Right hindlimb (tissue), 1 donor: ENCODE measurements around the gene PTPRD.

ENCODE experiments used
- DNase-seq: peaks from one replicate; pipeline ENCODE4 v3.0.0-alpha.2; 2018

The PTPRD gene

DNA sequence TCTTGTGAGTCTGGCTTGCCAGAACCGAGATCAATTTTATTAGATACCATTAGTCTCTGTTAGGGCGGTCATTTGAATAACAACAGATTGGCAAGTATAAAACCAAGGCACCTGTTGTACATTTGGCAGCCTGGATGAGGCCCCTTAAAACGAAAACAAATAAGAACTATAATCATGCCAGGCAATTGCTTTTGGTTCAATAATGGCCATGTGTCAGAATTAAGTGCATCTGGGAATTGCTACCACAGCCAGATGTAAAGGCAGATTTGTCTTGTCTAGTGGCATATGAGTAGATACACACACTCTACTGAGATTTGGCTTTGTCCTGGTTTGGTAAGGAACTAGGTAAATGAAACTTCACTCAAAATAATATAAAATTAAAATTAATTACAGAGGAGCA lies 1767.0 kb downstream of the PTPRD start:
- no peak for DNase-seq

DNA sequence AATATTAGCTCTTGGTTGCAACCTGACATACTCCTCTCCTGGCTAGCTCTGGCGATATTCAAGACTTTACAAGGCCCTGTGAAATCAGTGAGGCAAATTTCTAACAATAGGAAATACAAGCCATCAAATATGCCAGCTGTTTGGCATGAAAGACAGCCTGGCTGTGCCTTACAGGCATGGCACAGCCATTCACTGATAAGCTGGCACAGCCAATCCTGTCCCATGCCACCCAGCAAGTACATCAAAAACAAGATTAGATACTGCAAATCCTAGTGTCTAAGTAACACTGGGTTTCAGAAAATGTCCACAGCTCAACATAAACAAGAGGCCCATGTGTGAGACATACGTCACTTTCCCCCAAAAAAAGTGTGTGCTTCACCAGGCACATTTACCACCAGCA lies 1767.4 kb downstream of the PTPRD start:
- no peak for DNase-seq

DNA sequence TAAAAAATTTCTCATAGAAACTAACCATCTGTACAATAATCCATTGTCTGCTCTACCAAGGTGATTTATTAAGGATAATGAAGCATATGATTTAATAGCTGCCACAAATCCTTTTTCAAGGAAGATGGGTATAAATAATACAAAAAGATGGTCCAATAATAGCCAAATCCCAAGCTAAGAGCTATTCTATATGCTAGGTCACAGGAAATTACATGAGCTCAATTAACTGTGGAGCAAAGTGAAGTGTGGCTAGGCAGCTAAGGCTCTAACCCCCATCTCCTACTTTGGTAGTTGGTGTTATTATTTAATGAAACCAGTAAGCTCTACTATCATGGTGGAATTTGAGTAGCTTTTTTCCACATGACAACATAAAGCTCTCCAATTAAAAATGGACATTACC lies 1768.3 kb downstream of the PTPRD start:
- no peak for DNase-seq

DNA sequence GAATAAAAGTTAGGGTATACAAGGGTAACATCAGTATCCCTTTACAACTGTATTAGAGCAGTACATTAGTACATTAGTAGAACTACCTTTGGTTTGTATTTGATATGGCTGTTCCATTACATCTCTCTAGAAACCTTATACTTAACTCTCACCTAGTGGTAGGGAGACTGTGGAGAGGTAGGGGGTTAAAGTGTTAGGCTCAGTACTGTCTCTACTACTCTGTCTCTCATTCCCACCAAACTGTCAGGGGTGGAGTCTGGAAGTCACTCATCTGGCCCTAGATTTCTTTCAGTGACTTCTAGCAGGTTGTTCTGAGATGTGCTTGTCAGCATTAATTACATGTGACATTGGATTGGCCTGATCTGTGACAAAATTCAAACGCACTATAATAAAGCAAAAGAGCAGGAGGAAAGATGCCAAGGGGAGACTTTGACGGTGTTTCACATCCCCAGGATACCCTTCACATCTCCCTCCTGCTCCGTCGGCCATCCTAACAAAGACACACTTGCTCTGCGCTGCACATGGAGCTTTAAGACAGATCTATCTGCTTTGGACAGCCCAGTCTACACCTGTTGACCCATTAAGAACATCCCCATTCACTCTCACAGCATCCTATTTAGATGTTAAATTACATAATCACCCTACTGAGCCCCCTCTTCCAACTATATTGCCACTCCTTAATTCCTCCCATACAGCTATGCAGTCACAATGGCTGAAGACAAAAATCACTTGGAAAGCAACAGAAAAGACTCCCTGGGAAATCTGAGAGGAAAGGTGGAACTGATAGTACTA lies 1770.2 kb downstream of the PTPRD start:
- no peak for DNase-seq

DNA sequence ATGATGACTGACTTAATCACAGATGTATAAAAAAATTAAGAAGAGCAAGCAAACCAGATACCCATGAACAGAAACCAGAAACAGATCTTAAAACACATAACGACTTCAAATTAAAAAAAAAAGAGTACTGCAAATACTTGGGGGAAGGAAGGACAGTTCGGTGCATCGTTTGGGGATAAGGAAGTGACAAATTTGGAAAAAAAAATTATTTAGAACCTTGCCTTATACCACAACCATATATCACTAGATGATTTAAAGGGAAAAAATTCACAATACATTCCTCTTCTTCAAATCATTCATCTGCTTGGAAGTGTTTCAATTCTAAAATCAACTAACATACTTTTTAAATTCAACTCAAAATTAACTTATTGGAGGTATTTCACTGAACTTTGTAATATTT lies 1774.7 kb downstream of the PTPRD start:
- no peak for DNase-seq

DNA sequence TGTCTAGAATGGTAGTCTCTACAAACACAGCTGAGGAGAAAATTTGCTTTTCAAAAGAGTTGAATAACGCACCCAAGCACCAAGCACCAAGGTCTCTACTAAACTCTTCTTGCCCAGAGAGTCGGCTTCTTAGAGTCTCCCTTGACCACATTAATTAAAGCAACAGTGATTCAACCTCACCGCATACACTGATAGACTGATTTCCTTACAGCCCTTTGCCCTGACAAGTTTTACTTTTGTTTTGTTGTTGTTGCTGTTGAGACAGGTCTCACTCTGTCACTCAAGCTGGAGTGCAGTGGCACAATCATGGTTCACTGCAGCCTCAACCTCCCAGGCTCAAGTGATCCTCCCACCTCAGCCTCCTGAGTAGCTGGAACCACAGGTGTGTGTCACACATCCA lies 1777.5 kb downstream of the PTPRD start:
- no peak for DNase-seq

DNA sequence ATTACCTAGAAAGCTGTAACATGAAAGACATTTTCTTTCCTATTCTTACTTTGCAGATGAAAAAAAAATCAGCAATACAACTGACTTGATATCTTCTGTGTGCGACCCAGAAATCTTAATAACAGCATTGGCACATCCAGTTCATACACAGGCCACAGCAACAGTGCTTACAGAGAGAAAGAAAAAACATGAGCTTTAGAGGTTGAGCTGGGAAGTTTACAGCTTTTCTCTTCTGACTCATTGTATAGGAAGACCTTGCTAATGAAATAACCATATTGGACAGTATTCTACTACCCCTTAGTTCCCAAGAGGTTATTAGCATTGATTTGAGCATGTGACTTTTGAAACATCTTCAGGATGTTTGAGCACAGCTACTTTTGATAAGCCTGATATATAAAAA lies 1779.8 kb downstream of the PTPRD start:
- DNase-seq, result no peak

DNA sequence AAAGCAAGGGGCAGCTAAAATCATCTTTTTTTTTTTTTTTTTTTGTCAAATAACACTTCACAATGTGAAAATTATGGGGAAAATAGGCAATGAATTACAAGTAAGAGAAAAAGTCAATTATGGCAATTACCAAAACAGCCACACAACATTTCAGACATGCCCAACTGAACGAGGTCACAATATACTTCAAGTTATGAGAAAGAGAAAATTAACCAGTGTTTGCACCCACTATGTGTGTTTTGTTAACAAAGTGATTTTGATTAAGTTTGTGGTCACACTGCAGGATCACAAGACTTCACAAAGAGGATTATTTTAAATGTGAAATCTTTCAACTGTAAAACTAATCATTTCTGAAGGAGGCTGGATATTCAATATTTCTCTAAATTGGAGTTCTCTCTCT lies 1780.4 kb downstream of the PTPRD start:
- no peak for DNase-seq

DNA sequence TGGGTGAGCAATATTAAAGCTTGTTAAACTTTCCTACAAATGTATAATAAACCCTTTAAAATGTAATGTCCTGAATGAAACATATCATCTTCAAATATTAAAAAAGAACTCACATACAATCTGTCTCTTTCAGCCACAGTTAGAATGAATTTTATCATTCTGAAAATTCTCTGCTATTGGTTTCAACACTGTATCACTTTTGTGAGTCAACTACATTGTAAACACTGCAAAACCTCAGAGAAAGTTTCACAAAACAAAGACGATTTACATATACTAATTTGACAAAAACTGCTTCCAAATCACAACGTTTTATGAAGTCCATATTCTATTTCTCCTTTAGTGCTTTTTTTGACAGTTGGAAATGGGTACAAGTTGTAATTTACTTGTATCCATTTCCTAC lies 1781.2 kb downstream of the PTPRD start:
- no peak for DNase-seq

DNA sequence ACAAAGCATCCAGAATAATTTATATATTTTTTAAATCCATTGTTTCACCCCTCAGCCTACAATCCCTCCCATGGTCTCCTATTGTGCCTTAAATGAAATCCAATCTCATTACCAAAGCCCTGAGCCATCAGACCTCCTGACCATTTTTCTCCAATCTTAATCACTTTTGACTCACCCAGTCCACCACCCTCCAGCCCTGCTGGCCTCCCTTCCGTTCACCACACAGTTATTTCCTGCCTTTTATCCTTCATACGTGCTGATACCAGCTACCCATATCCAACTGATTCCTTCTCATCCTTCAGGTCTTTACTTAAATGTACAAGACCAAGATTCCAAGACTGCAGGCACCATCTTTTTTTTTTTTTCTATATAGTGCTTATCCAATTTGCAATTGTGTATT lies 1786.5 kb downstream of the PTPRD start:
- DNase-seq, result no peak

DNA sequence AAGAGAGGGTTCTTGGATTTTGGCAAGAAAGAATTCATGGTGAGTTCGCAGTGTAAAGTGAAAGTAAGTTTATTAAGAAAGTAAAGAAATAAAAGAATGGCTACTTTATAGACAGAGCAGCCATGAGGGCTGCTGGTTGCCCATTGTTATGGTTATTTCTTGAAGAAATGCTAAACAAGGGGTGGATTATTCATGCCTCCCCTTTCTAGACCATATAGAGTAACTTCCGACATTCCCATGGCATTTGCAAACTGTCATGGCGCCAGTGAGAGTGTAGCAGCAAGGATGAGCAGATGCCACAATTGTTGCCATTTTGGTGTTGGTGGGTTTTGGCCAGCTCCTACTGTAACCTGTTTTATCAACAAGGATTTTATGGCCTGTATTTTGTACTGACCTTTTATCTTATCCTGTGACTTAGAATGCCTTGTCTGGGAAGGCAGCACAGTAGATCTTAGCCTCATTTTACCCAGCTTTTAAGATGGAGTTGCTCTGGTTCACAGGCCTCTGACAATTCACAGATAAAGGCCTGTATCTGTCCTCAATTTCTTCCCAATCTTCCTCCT lies 1787.1 kb downstream of the PTPRD start:
- no peak for DNase-seq

DNA sequence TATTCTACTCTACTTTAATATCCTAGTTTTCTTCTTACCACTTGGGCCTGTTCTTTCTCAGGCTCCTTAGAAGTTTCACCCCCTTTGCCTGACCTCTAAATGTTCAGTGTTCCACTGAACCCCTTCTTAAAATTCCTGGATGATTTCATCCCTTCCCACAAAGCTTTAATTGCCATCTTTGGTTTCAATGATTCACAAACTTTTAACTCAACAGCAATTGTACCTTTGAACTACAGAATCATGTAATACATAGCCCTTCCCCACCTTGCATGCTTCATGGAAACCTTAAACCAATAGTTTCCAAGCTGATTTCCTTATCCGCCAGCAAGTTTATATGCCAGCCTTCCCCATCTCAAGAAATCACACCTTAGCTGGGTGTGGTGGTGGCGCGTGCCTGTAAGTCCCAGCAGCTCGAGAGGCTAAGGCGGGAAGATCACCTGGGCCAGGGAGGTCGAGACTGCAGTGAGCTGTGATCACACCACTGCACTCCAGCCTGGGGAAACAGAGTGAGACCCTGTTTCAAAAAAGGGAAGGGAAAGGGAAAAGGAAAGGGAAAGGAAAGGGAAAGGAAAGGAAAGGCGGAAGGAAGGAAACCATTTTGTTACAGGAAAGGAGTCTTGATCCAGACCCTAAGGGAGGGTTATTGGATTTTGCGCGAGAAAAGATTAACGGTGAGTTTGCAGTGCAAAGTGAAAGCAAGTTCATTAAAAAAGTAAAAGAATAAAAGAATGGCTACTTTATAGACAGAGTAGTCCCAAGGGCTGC lies 1789.5 kb downstream of the PTPRD start:
- DNase-seq, result no peak

DNA sequence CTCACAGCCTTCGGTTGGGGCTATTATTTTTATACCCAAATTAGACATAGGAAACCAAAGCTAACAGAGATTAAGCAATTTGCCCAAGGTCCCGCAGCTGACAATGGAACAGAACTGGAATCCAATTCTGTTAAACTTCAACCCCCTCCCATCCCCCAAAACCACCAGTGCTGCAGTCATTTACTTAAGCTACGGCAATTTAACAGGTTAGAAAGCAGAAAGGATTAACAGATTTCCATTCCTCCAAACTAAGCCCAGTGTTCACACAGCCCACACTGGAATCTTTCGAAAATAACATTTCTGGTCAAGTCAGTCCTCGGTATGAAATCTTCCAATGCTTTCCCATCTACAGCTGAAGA lies 1790.2 kb downstream of the PTPRD start:
- no peak for DNase-seq

DNA sequence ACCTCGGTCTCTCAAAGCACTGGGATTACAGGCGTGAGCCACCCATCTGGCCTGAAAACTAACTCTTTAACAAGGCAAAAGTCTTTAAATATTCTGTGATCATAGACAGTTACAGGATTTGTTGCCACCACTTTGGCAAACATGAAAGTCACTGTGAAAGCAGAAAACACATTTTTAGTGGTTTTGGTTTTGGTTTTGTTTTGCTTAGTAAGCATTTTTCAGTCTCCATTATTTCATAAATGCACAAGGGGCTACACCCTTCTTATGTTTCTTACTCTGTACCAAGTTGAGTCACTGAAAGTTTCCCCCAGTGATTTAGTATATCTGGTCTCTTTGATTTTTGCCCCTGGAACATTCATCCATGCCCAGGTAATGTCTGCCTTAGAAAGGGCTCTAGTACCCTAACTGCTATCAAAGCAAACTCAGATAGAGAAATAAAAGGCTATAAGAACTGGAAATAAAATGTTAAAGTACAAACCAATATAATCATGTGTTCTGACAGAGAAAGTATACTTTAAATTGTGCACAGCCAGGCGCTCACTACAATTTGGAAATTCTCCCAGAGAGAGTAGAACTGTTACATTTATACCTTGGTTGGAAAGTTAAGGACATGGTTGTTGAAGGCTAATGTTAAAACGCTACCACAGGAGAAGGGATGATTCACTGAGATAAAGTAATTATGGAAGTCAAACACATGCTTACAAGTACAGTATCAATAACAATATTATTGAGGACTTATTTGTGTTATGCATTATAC lies 1790.7 kb downstream of the PTPRD start:
- DNase-seq, result no peak

DNA sequence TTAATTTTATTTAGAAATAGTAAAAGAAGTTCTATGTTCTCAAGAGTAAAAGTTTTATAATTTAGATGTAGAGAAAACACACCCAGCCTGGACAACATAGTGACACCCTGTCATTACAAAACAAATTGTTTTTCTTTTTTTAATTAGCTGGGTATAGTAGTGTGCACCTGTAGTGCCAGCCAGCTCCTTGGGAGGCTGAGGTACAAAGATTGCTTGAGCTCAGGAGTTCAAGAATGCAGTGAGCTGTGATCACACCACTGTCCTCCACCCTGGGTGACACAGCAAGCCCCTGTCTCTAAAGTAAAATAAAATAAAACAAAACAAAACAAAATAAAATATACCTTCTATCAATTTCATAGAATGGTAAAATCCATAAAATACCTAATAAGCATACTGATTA lies 1795.5 kb downstream of the PTPRD start:
- no peak for DNase-seq

DNA sequence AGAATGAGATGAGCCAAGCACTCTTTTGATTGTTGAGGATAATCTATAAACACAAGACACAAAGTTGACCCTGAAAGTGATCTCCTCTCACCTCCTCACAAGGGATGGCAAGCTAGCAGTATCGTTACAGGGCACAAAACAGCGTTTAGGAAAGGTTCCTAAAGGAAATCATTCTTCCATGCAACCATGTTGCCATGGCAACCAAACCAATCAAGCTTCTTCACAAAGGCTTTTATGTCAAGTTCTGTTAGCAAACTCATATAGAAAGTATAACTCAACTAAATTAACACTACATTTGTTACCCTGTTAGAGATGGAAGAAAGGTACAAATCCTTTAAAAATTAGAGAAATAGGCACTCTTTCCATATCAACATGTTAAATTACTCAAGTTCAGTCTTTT lies 1796.4 kb downstream of the PTPRD start:
- DNase-seq, result no peak

DNA sequence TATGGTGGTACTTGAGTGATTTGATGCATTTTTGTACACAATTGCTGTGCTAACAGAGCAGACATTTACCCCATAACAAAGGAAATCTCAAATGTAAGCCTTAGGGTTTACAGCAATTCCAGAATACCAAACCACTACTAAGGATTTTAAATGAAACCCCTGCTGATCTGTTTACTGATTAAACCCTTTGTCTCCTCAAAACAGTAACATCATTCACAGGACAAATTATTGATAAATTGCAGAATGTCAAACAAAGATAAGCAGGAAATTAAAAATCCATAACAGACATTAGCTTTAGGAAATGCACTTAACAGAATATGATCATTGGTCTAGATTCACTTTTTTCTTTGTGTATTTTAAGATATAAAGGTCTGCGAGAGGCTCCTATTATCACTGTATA lies 1796.9 kb downstream of the PTPRD start:
- no peak for DNase-seq

DNA sequence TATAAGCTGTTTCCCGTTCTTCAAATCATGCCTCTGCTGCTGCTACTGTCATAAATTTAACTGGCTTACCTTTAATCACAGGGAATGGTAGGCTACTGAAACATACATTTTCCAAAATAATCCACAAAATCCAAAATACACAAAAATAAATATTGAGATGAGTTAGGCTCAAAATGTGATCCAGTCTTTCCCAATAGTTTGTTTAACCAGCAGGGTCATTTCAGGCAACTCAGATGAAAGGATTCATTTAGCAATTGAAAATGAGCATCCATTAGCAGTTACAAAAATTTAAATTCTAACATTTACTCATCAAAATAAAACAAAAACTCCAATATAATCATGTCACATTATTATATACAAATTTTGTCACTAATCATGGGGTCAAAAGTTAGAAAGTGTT lies 1797.6 kb downstream of the PTPRD start:
- no peak for DNase-seq

DNA sequence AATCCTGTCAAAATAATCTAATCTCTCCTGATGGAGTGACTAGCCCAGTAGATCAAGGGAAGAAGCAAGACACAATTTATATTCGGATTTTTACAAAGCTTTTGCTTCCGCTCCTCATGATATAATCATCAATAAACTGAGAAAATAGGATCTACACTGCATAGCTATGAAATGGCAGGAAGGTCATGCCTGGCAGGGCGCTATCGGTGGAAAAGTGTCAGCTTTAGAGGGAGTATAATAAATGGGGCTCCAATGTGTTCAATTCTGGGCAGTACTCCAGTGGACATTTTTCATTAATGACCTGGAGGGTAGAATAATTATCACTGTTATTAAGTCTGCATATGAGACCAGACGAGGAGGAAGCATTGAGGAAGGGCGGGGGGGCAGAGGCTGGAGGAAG lies 1799.9 kb downstream of the PTPRD start:
- no peak for DNase-seq

DNA sequence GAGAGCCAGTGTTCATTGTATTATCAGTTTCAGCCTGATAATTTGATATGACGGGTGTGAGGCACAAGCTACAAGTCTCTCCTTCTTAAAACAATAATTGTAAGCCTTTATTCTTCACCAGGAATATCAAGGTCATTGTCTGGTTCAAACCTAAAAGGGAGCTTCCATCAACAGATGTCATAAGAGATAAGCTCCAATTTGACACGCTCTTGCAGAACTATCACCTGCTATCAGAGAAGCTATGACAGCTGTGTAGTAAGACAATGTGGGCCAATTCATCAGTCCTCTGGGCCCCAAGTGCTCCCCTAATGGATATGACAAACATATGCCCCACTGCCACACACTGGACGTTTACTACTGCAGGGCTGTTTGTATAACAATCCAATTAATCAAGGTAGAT lies 1803.1 kb downstream of the PTPRD start:
- no peak for DNase-seq

DNA sequence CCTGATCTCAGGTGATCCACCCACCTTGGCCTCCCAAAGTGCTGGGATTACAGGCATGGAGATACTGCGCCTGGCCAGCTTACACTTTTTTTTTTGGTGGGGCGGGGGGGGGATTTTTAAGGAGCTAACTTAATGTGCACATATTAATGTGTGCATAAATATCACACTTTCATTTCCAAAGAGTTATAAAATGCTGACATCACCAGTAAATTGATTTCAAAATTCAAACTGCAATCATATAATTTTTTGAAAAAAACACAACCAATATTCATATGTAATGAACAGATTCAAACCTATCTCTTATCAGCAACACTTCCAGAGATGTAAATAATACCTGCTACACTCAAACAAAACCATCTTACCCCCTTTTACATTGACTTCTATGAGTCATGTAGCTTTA lies 1806.7 kb downstream of the PTPRD start:
- no peak for DNase-seq

DNA sequence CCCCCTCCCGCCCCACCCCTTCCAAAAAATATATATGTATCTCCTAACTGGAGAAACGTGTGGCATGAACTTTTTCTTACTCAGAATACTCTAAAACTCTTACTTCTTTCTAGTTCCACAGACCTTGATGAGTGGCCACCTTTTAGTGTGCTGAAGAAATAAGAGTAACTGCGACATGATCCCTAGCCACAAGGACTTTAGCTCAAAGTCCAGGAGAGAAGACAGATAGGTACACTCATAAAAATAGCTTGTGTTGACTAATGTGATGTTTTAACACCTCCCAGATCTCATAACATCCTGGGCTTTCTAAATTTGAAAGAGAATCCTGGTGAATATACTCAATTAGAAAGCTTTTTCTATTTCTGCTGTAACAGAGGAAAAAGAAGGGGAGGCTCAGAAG lies 1808.2 kb downstream of the PTPRD start:
- no peak for DNase-seq

DNA sequence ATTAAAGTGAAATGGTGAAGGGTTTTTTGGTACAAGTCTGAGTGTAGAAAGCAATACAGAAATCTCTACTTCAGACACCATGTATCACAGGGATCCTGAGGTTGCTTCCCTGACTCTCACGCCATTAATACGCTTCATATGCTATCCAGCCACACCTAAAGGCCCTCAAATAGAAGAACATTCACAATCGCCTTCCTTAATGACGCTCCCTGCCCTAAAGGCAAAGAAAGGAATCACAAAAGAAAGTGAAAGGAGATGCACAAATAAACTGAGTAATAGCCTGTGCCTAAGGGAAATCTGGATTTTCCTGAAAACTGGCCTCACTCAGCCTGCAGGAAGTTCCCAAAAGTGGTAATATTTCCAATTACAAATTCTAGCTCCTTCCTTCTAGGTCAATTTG lies 1810.6 kb downstream of the PTPRD start:
- DNase-seq, result no peak

DNA sequence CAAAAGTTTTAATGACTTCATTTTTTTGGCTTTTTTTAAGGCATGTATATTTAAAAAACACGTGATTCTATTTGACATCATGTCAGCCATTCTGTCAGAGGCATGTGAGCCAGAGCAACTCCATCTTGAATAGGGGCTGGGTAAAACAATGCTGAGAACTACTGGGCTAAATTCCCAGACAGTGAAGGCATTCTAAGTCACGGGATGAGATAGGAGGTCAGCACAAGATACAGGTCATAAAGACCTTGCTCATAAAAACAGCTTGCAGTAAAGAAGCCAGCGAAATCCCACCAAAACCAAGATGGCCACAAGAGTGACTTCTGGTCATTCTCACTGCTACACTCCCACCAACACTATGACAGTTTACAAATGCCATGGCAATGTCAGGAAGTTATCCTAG lies 1812.6 kb downstream of the PTPRD start:
- DNase-seq, result no peak
